HG03457 (cell line): ENCODE results near the gene SLC39A11.

ENCODE experiments used
- ATAC-seq: cut with Tn5 transposase; IDR thresholded peaks from one replicate; pipeline ENCODE4 v1.9.1; 2021; ENCODE audit warnings: moderate number of reproducible peaks; ENCODE audit not compliant: unreplicated experiment

The SLC39A11 gene

GRCh38 chr17:72886622-72887021, 205.9 kb downstream of the SLC39A11 start:
- ATAC-seq = no peak

DNA sequence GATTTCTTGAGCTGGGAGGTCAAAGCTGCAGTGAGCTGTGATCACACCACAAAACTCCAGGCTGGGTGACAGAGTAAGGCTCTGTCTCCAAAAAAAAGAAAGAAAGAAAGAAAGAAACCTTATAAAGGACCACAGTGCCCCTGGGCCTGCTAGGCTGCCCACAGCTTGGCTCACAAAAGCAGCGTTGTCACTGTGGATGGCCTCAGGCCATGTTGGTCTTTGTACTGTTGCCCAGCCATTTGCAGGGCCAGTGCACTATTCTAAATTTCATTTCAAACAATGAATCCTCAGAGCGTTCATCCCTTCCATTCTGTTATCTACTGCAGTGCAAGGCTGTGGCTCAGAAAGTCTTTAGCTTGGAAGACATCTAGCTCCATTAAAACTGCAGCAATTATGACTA, 208.4 kb downstream of the SLC39A11 start:
- no peak for ATAC-seq

DNA sequence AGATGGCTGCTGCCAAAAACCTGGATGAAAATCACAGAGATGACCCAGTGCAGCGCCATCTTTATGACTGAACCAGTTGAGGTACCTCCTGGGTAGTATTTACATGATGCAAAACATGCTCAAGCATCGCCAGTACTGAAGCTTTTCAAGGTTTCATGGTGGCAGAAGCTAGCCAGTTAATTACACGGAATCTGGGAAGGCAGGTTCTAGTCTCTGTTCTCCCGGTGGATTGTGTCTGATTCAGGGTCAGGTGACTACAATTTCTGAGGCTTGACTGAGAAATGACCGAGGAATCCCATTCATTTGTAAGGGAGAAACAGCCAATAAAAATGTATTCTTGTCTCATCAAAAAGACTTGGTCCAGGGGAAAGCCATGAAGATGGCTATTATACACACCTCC, 209.1 kb downstream of the SLC39A11 start:
- ATAC-seq = no peak

DNA sequence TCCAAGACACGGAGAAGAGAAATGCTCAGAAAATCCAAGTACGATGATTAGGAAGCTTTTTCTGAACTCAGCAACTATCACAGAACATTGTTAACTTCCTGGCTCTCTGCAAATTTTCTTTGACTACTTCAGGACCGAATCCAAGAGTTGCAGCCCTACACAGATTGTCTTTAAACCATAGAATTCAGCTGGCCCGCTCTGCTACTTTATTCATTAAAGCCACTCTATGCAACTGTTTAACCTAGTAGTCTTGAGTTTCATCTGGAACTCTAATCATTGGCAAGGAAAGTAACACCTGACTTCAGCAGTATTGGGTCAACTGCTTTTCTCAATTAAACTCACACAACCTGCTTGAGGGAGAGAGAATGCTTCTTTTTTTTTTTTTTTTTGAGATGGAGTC, 210.1 kb downstream of the SLC39A11 start:
- no peak for ATAC-seq

DNA sequence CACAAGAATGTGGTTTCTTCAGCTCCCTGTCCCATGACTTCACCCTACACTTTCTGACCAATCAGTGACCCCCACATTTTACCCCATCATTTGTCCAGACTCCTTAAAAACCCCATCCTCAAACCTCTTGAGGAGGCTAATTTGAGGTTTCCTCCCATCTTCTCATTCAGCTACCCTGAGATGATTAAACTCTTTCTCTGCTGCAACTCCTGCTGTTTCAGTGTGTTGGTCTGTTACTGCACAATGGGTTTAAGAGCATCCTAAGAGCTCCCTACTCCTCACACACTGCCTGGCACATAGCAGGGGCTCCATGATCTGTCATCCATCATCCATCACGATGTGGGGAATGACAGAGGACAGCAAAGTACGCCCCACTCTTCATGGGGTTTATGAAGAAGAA, 212.6 kb downstream of the SLC39A11 start:
- no peak for ATAC-seq

GRCh38 chr17:72878975-72879660, 213.4 kb downstream of the SLC39A11 start:
- no peak for ATAC-seq

DNA sequence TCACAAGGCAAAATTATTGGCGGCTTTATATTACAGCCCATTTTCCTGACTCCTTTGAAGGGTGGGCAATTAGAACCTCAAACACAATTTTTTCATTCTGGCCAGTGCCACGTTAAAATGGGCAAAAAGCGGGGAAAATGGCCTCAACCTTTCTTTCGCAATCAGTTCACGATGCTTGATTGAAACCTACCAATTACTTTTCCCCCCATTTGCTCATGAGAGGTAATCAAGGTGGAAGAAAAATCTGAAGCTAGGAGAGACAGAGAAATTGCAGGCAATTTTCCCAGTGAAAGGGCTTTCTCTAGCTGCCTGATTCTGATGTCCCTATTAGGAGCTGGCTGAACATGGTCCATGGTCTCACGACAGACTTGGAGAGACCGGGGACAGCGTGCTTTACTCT, 215.1 kb downstream of the SLC39A11 start:
- no peak for ATAC-seq

GRCh38 chr17:72876413-72876812, 216.1 kb downstream of the SLC39A11 start:
- no peak for ATAC-seq

DNA sequence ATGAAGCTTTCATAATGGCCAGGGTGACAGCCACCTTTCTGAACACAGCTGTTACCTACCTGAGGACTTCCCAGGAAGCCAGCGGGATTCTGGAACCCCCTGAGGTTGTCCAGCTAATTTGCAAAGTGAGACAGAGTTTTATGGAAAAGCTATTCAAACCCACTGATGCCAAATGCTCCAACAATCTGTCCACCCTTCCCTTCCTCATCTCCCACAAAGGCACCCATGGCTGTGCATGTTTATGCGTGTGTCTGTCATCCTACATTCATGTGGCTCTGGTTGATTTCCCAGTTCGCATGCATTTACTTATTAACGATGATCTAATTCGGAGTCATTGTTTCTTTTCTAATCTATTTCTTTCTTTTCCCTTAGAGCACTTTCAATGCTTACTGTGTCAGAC, 217.1 kb downstream of the SLC39A11 start:
- ATAC-seq = no peak

GRCh38 chr17:72872396-72872795, 220.1 kb downstream of the SLC39A11 start:
- no peak for ATAC-seq

DNA sequence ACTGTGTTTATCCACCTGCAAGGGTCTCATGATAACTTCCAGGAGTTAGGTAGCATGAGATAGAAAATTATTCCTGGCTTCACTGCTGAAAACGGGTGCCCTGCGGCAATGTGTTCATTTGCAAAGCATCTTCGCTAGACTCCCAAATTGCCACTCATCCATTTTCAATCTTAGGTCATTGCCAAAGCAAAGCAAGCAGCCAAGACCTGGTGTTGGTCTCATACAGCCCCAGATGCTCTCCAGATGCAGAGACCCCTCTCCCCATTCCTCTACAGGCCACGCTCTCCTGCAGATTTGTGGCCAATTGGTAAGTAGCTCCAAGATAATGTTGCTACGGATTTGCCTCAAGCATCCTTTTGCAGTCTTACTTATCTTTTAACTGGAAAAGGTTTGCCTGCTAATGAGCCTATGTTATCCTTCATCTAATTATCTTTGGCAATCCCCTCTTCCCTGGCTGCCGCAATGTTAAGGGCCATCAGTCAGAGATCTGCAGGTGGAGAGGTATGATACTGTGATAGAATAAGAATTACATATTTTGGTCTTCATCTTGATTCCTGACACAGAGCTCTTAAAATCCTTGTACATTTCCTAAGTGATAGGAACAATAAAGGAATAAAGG, 222.0 kb downstream of the SLC39A11 start:
- no peak for ATAC-seq

DNA sequence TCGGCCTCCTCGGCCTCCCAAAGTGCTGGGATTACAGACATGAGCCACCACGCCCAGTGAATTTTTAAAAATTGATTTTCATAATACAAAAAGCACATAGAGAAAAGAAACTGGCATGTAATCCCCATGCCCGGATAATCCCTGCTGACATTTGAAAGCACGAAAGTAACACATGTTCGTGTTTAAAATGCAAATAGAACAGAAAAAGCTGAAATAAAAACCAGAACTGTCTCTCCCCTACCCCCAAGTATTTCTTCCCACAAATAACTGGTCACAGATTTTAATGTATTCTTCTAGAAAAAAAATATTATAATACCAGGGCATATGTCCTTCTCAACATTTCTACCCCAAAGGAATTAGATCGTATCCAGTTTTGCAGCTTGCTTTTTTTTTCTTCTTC, 222.9 kb downstream of the SLC39A11 start:
- ATAC-seq = no peak

GRCh38 chr17:72865954-72866353, 226.5 kb downstream of the SLC39A11 start:
- no peak for ATAC-seq

DNA sequence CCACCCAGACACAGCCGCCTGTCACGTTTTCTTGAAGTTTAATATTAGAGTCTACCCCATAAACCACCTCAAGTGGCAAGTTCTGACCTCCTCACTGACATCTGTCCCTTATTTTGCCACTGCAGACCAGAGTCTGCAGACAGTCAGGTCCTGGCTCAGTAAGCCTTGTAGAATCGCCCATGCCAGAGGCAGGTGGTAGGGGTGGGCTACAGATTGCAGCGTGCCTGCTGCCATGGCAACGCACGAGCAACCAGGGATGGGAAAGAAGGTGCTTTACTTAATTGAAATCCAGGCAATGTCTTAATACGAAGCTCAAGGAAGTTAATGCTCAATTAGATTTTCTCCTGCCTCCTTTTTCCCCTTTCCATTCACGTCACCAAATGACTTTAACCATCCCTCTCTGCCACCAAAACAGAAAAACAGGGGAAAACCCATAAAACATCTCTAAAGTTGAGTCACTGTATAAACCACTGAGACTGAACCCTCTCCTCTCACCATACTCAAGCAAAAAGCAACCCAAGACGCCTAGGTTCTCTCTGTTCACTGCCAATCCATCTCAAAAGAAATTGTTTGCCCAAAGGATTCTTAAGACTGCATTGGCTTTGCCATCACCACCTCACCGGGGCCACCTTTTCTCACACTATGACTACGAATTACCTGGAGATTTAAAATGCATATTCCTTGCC, 228.8 kb downstream of the SLC39A11 start:
- no peak for ATAC-seq

- no peak for ATAC-seq
Observed at GRCh38 chr17:72862276-72862999, 230.1 kb downstream of the SLC39A11 start.

- no peak for ATAC-seq
Observed at GRCh38 chr17:72861811-72862210, 230.7 kb downstream of the SLC39A11 start.

DNA sequence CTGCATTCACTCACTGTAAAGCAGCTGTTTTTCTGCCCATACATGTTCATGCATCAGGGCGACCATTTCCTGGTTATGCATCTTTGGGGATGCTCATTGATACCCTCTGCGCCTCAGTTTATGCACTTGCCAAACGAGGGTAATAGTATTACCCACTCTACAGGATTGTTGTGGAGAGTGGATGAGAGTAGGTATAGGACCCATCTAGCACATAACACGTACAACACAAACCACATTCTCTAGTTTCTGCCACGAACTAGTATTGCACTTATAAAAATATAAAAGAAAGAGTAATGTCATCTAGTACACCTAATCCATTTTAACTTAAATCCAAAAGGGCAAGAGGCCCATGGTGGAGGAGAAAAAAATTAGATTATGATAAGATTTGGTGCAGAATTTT, 231.7 kb downstream of the SLC39A11 start:
- ATAC-seq = no peak

GRCh38 chr17:72858826-72859495, 233.5 kb downstream of the SLC39A11 start:
- no peak for ATAC-seq

DNA sequence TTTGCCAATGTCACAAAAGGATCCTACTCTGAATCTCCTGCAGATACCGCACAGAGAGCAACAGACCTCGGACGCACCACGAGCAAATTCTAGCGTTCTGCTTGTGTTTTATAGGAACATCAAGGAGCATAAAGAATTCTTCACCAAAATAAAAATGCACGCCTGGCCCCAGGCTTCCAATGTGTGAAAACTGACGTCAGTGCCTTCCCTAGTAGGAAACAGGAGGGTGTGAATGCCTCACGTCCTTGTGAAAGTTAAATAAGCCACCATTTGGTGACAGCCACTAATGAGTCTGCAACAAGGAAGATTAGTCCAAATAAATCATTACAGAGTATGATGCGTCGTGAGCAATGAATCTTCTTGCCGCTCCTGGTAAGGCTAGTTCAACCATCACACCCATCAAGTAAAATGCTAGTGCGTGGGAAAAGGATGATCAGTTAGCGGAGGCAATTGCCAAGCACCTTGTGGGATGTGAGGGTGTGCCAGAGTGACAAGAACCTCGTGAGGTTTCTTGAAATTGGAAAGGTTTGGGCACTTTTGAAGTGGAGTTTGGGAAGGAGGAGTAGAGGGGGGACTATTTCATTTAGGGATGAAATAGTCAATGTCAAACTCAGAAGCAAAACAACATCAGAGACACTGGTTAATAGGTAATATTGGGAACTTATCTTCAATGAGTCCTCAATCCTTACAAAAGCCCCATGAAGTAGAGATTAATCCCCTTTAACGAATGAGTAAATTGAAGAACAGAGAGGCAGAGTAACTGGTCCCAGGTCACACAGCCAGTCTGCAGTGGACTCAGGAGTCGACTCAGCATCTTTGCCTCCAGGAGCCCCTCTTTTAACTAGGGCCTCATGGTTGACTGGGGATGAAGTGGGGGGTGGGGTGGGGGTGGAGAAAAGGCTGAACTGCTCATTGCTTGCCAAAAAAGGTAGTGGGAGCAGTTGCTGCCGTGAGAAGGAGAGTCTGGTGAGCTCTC, 238.8 kb downstream of the SLC39A11 start:
- ATAC-seq = no peak
